Activated T-helper 1 cell treated with anti-CD3 and anti-CD28 coated beads, Interleukin-12 subunit alpha, Interleukin-12 subunit beta, Interleukin-2, Interleukin-4 antibody, amounts not matched to agents 30 ng/mL and 10 ng/mL and 1 ng/mL, durations not matched to agents 14 hours and 24 hours and 36 hours (primary cell): ENCODE data around the gene GP2. TPM values are rescaled to one million over a fixed set of nuclear protein-coding genes. Genes with fewer than 3 reads are reported as not detected.

Experiments
- DNase-seq: peaks from one replicate; pipeline ENCODE4 v3.0.0; 2021; ENCODE audit warnings: low spot score
- H3K27ac Mint-ChIP-seq: one replicate; pipeline ENCODE4 v1.8.0; 2021; ENCODE audit warnings: mild to moderate bottlenecking, mixed read lengths
- H3K27me3 Mint-ChIP-seq: one replicate; pipeline ENCODE4 v1.8.0; 2022; ENCODE audit warnings: mild to moderate bottlenecking, moderate library complexity, mixed read lengths; ENCODE audit not compliant: insufficient read depth
- H3K36me3 Mint-ChIP-seq: one replicate; pipeline ENCODE4 v1.8.0; 2021; ENCODE audit warnings: low read depth, mixed read lengths
- H3K4me1 Mint-ChIP-seq: one replicate; pipeline ENCODE4 v1.8.0; 2021; ENCODE audit warnings: low read depth, mixed read lengths
- H3K4me3 Mint-ChIP-seq: one replicate; pipeline ENCODE4 v1.8.0; 2021; ENCODE audit warnings: mild to moderate bottlenecking, moderate library complexity, mixed read lengths
- H3K9me3 Mint-ChIP-seq: one replicate; pipeline ENCODE4 v1.8.0; 2021; ENCODE audit warnings: mixed read lengths
- intact Hi-C: fragments of 100-400 bp; cut with micrococcal nuclease; formaldehyde crosslinking; loops from one replicate; pipeline ENCODE4 v1.15.1; 2024
- total RNA-seq: library from RNA; stranded (reverse); gene quantifications from 2 replicates; pipeline ENCODE4 v1.2.3, GENCODE V29; 2022

Gene GP2
- total RNA-seq, 1 donor from 2014 or later = not detected

DNA sequence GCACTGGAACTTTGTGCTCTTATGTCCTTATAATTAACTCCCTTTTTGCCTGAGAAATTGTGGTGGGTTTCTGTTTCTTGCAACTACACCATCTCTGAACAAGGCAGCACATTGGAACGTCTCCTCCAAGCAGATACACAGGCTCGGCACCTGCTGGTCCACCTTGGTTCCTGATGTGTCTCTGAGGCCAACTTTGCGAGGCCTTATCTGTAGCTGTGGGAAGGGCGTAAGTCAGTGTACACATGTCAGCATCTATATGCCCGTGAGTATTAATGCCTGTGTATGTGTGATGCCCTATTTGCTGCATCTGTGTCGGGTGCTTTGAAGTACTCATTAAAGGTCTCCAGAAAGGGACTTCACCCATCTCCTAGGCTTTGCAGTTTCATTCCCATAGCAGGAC, 17.5 kb downstream of the GP2 start:
- H3K27ac Mint-ChIP-seq = no peak overlapping the region
- no peak for DNase-seq
- H3K4me3 Mint-ChIP-seq = no peak overlapping the region
- H3K9me3 Mint-ChIP-seq = no peaks in the 10 kb centered on the region
- intact Hi-C loops = no loop called here
- no peaks in the 10 kb centered on the region for H3K36me3 Mint-ChIP-seq
- H3K4me1 Mint-ChIP-seq = no peaks in the 10 kb centered on the region
- no peaks in the 10 kb centered on the region for H3K27me3 Mint-ChIP-seq

DNA sequence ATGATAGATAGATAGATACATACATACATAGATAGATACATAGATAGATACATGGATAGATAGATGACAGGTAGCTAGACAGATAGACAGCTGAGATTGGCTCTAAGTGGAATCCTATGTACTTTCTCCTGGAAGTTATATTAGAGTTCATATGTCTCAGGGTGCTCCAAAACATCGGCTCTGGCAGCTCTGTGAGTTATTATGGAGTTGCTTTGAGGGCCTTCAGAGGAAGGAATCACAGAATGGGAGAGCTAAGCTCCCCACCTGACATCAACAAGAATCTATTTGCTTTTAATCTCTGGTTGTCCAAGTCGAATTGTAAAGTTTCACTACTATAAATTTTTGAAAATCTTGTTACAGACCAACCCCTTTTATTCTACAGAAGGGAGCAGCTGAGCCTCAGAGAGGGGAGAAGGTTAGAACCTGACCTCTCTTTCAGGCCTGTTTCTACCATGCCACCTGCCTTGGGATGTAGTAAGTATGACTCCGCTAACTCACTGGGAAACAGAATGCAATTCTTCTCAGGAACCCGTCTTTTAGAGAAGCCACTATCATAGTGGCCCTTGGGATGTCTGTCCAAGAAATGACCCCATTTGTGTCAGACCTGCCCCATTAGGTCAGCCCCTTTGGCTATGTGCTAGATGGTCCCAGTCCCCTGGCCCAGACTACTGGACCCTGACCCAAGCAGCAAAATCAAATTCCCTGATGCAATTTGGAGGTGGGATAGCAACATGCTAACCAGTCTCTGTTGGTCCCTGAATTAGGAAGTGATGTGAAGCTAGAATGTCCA, 18.3 kb downstream of the GP2 start:
- Mint-ChIP-seq H3K9me3 (no peaks in the 10 kb centered on the region), H3K27me3 (no peaks in the 10 kb centered on the region), H3K27ac (no peak overlapping the region), H3K36me3 (no peaks in the 10 kb centered on the region), H3K4me3 (no peak overlapping the region), H3K4me1 (no peaks in the 10 kb centered on the region)
- intact Hi-C loops = no loop called here
- DNase-seq = no peak

DNA sequence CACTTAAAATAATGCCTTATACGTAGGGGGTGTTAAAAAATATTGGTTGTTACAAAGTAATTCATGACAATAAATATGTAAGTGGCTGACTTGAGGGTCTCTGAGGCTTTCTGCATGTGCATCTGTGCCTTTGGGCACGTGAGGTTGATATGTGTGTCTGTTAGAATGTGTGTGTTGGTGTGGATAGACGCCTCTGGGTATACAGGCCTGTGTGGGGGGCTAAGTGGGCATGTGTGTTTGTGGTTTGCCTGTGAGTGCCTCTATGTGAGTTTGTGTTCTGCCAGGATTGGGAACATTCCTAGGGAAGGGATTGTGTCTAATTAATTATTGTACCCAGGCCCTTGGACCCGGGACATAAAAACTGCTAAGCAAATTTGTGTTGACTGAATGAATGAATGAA, 19.0 kb downstream of the GP2 start:
- intact Hi-C loops = no loop called here
- Mint-ChIP-seq H3K27me3 (no peaks in the 10 kb centered on the region), H3K4me1 (no peaks in the 10 kb centered on the region), H3K27ac (no peak overlapping the region), H3K9me3 (no peaks in the 10 kb centered on the region), H3K36me3 (no peaks in the 10 kb centered on the region), H3K4me3 (no peak overlapping the region)
- DNase-seq = no peak

DNA sequence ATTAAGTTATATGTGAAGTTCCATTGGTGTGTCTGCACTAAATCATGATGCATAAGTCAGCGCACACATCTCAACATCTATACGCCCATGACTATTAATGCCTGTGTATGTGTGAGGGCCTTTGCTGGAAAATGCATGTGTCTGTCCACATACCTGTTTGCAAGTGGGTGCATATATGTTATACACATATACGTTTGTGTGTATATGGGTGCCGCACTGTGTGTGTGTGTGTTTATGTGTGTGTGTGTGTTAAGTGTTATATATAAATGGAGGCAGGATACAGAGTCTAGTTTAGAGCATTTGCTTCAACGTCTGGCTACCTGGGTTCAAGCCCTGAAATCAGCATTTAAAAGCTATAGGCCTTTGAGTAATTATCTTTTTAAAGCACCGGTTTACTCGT, 19.5 kb downstream of the GP2 start:
- Mint-ChIP-seq H3K27me3 (no peaks in the 10 kb centered on the region), H3K36me3 (no peaks in the 10 kb centered on the region), H3K4me3 (no peak overlapping the region), H3K4me1 (no peaks in the 10 kb centered on the region), H3K27ac (no peak overlapping the region), H3K9me3 (no peaks in the 10 kb centered on the region)
- no peak for DNase-seq
- intact Hi-C loops = no loop called here

DNA sequence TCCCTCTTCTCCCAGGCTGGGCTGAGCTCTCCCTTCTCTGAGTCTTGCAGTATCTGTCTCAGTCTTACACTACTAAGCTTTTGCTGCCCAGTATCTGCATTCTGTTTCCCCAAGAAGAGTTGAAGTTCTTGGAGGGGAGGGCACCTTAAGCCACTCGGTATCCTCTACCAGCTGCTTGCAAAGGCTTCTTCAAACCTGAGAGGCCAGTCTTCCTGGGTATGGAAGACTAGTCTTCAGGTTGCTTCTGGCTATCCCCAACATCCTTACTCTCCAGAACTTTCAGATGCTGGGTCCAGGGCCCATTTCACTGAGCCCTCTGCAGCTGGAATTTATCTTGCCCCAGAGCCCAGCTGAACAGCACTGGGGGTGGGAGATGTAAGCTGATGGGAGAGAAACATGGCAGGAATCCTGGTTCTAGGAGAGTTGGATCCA, 20.1 kb downstream of the GP2 start:
- no peak for DNase-seq
- Mint-ChIP-seq H3K27me3 (no peaks in the 10 kb centered on the region), H3K27ac (no peak overlapping the region), H3K4me3 (no peak overlapping the region), H3K4me1 (no peaks in the 10 kb centered on the region), H3K36me3 (no peaks in the 10 kb centered on the region), H3K9me3 (no peaks in the 10 kb centered on the region)
- intact Hi-C loops = no loop called here

DNA sequence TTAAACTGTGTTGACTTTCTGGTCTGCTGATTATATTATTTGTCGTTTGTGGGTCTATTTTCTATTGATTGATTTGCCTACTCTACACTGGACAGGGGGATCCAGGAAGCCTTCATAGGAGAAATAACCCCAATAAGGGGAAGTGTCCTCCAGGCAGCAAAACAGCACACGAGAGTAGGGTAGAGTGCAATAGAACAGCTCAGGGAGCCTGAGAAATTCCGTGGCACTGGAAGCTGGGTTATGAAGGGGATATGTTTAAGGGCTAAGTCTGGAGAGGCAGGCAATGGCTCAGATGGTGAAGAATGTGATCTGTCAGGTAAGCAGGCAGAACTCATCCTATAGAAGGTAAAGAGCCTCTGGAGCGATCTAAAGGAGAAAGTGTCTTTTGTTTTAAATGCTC, 20.9 kb downstream of the GP2 start:
- no peak overlapping the region for H3K27ac Mint-ChIP-seq
- intact Hi-C loops = no loop called here
- H3K4me1 Mint-ChIP-seq = no peaks in the 10 kb centered on the region
- no peak for DNase-seq
- H3K36me3 Mint-ChIP-seq = no peaks in the 10 kb centered on the region
- no peaks in the 10 kb centered on the region for H3K27me3 Mint-ChIP-seq
- H3K4me3 Mint-ChIP-seq = no peak overlapping the region
- H3K9me3 Mint-ChIP-seq = no peaks in the 10 kb centered on the region

DNA sequence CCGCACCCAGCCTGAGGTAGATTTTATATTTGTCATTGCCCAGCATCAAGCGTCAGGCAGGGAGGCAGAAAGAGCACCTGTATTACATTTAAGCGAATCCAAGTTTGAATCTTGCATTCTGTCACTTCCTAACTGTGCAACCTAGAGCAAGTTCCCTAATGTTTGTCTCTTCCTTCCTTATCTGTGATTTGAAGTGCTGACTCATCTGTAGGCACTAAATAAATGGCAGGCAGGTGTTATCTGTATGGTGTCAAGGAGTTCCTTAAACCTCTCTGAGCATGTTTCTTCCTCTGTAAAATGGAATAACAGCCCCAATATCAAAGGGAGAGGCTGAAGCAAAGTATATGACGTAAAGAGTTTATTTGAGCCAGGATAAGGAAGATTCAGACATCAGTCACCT, 24.3 kb downstream of the GP2 start:
- no peak for DNase-seq
- Mint-ChIP-seq H3K36me3 (no peaks in the 10 kb centered on the region), H3K4me3 (no peak overlapping the region), H3K27me3 (no peaks in the 10 kb centered on the region), H3K27ac (no peak overlapping the region), H3K9me3 (no peaks in the 10 kb centered on the region), H3K4me1 (no peaks in the 10 kb centered on the region)
- intact Hi-C loops = no loop called here

DNA sequence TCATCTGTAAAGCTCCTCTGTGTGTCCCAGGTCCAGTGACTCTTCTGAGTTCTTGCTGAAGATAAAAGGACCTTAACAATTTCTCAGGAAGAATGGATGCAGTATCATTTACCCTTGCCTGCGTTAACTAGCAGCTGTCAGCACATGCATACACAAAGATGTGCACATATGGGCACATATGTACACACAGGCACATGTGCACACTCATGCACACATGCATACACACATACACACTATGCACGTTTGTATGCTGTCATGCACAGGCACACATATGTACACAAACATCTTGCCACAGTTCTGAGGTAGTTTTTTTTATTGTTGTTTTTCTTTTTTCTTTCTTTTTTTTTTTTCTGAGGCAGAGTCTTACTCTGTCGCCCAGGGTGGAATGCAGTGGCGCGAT, 24.9 kb downstream of the GP2 start:
- no peaks in the 10 kb centered on the region for H3K36me3 Mint-ChIP-seq
- DNase-seq = no peak
- H3K9me3 Mint-ChIP-seq = no peaks in the 10 kb centered on the region
- no peak overlapping the region for H3K27ac Mint-ChIP-seq
- no peaks in the 10 kb centered on the region for H3K4me1 Mint-ChIP-seq
- H3K4me3 Mint-ChIP-seq = no peak overlapping the region
- no peaks in the 10 kb centered on the region for H3K27me3 Mint-ChIP-seq
- intact Hi-C loops = no loop called here

DNA sequence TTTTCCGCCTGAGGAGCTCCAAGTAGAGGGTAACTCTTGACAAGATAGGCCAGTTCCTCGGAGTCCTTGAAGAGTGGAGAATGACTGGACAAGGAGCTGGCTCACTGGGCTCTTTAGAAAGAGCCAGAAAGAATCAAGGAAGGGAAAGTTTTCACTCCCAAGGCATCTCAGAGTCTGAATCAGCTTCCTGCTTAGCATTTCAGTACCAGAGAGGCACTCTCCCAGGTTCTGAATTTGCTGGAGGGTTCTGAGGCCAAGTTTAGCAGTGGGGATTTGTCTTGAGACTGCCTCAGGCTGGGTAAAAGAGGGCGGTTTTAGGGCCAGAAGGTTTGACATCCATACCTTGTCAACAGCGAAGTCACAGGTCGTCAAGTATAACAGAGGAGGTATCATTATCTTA, 25.5 kb downstream of the GP2 start:
- H3K9me3 Mint-ChIP-seq = no peaks in the 10 kb centered on the region
- no peaks in the 10 kb centered on the region for H3K4me1 Mint-ChIP-seq
- H3K27me3 Mint-ChIP-seq = no peaks in the 10 kb centered on the region
- no peak overlapping the region for H3K4me3 Mint-ChIP-seq
- H3K36me3 Mint-ChIP-seq = no peaks in the 10 kb centered on the region
- intact Hi-C loops = no loop called here
- H3K27ac Mint-ChIP-seq = no peak overlapping the region
- DNase-seq = no peak

DNA sequence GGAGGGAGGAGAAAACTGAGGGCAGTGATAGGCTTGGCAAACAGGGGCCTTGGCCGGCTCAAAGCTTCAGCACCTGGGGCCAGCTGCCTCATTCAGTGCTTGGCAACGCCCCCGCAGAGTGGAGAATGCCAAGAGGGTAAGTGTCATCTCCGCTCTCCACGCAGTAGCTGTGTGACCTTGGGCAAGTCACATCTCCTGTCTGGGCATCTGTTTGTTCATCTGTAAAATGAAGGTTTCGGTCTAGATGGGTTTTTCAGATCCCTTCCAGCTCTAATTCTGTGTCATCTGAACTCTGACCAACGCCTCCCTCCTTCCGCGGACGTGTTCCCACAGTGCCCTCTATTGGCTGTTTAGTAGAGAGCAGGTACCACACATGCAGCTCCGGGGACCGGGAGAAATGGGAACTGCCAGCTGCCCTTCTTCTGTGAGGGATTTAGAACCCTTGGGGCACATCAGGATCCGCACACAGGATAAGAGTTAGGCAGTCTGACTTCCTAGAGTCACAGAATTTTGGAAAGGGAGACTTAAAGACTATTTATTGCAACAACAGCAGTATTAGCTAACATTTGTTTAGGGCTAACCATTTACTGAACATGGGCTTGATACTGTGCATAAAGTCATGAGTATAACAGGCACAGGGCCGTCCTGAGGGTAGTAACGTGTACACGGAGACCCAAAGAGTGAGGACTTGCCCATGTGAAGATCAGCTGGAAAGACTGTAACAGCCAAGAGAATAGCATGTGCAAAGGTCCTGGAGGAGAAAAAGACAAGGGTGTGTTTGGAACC, 26.8 kb downstream of the GP2 start:
- no peak overlapping the region for H3K4me3 Mint-ChIP-seq
- intact Hi-C loops = no loop called here

DNA sequence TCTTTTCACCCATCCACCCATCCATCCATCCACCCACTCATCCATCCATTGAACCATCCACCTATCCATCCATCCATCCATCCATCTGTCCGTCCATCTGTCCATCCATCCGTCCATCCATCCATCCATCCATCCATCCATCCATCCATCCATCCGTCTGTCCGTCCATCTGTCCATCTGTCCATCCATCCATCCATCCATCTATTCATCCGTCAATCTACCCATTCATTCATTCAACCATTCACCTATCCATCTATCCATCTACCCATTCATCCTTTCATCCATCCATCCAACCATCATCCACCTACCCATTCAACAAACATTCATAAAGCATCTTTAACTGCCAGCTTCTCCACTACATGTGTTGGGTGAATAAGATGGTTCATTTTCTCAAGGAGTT, 28.9 kb downstream of the GP2 start:
- Mint-ChIP-seq H3K4me3 (no peak overlapping the region), H3K4me1 (no peaks in the 10 kb centered on the region), H3K36me3 (no peaks in the 10 kb centered on the region), H3K27me3 (no peaks in the 10 kb centered on the region), H3K9me3 (no peaks in the 10 kb centered on the region), H3K27ac (no peak overlapping the region)
- DNase-seq = no peak
- intact Hi-C loops = no loop called here

More for the DNA sequence above, 26.8 kb downstream of the GP2 start:
- Mint-ChIP-seq H3K36me3 (no peaks in the 10 kb centered on the region), H3K9me3 (no peaks in the 10 kb centered on the region), H3K27ac (no peak overlapping the region), H3K4me1 (no peaks in the 10 kb centered on the region), H3K27me3 (no peaks in the 10 kb centered on the region)
- DNase-seq = peak; percentile 8

DNA sequence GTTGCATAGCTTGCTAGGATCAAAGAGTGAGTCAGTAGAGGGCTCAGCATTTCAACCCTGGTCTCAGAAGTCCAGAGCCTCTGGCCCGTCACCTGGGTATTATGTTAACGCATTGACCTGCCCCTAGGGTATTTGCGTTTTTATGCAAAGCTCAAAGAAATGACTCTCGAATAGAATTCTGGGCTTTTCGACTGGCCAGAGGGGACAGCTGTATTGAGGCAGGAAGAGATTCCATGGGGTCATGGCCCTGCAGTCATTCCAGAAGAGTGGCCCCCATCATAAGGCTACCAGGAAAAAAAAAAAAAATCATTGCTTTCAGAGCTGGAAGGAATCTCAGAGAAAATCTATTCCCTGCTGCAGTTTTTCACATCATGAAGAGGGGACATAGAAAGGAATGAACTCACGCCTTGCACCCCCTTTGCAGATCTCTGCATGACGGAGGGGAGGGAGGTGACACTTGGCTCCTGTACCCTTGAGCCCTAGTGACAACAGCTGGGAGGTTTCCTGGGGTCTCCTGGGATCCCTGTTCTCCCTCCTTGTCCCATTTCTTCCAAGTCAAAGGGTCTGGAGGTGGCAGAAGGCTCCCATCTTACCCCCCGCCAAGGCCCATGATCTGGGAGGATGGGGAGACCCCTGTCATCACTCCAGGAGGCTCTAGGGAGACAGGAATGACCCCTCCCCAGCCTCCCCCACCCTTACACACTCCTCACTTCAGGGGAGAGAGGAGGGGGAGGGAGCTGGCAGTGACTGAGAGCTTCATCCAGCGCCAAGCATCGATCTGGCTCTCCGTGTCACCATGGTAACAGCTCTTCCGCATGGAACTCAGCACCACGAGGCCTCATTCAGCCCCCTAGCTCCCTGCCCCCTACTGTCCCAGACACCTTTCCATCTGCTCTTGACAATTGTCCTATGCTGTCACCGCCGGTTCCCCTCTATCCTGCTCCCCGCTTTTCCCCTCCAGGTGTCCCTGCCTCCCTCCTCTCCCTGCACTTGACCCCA, 35.8 kb downstream of the GP2 start:
- intact Hi-C loops = no loop called here
- DNase-seq = no peak
- H3K4me1 Mint-ChIP-seq = no peaks in the 10 kb centered on the region
- no peaks in the 10 kb centered on the region for H3K36me3 Mint-ChIP-seq
- H3K27ac Mint-ChIP-seq = no peak overlapping the region
- H3K9me3 Mint-ChIP-seq = no peaks in the 10 kb centered on the region
- H3K27me3 Mint-ChIP-seq = no peaks in the 10 kb centered on the region
- H3K4me3 Mint-ChIP-seq = no peak overlapping the region

DNA sequence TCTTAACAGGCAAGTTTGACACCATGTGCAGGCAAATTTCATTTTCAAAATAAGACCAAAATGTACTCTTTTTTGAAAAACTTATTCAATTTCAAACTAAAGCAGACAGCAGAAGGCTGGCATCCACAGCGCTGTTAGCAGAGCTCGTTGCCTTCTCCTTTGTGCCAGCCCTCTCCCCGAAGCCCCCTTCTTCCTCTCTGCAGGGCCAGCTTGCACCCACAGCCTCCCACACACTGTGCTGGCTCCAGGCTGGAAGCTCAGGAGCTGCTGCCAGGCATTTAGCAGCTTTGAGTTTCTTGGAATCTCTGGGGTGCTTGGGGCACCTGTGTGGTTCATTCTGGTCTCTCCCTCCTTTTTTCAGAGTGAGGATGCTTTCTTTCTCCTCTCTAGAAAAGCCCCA, 37.7 kb downstream of the GP2 start:
- Mint-ChIP-seq H3K9me3 (no peaks in the 10 kb centered on the region), H3K4me3 (no peak overlapping the region), H3K36me3 (no peaks in the 10 kb centered on the region), H3K27ac (no peak overlapping the region), H3K27me3 (no peaks in the 10 kb centered on the region), H3K4me1 (no peaks in the 10 kb centered on the region)
- intact Hi-C loops = no loop called here
- DNase-seq = no peak
